Brain microvascular endothelial cell (primary cell): ENCODE results near the gene RHBDL3.
A peak's percentile ranks its signal among the peaks of the same experiment; 100 is the strongest.
"Not testable (repeated sequence)": the region's sequence is repeated elsewhere in the genome, so short reads cannot be mapped to it uniquely, and the experiment has no call there.

Experiments used
- DNase-seq: peaks from one replicate; pipeline ENCODE4 v3.0.0-alpha.2; 2020
- H3K27ac ChIP-seq: fragments of 250-450 bp; sonication (Bioruptor Pico); 2 replicates; pipeline ENCODE4 v1.5.1; 2020; ENCODE audit warnings: mild to moderate bottlenecking, moderate library complexity
- H3K27me3 ChIP-seq: fragments of 250-450 bp; sonication (Bioruptor Pico); replicated peaks from 2 replicates; pipeline ENCODE4 v1.5.1; 2020; ENCODE audit warnings: mild to moderate bottlenecking
- H3K36me3 ChIP-seq: fragments of 250-450 bp; sonication (Bioruptor Pico); replicated peaks from 2 replicates; pipeline ENCODE4 v1.5.1; 2020; ENCODE audit warnings: mild to moderate bottlenecking
- H3K4me3 ChIP-seq: 2 replicates; pipeline ENCODE4 v1.5.1; 2011; ENCODE audit warnings: low read depth, mild to moderate bottlenecking, control low read depth, low read length, moderate library complexity
- CTCF ChIP-seq: IDR thresholded peaks from 2 replicates; pipeline ENCODE4 v1.5.1; 2011; ENCODE audit warnings: low read depth, mild to moderate bottlenecking, moderate library complexity, low read length, control low read depth, inconsistent platforms; ENCODE audit errors: missing control alignments
- in situ Hi-C: cut with HindIII; loops from 2 replicates; pipeline ENCODE4 v1.10.0; 2017; ENCODE audit warnings: low sequenced_read_pairs, low pct_ligation_motif_present

The RHBDL3 gene

GRCh38 chr17:32349854-32350665 is 84.4 kb downstream of the RHBDL3 start, which contains the start of gene ZNF207:
Gene ZNF207, plus strand, starts transcription at chr17:32350157. Its CDS starts 129 bp downstream, at chr17:32350286.
- H3K27ac ChIP-seq: peak within 1 kb of the TSS; percentile 99
- in situ Hi-C loops: no loop called here
- TF ChIP-seq CTCF: no peak
- H3K4me3 ChIP-seq: peak within 1 kb of the TSS; percentile 100
- peaks cover 29% of the 10 kb centered on the region for H3K36me3 ChIP-seq
- H3K27me3 ChIP-seq: no peaks in the 10 kb centered on the region
- DNase-seq: peak; percentile 93

- peak; percentile 37 for DNase-seq
- no peak for TF ChIP-seq CTCF
- H3K36me3 ChIP-seq: peaks cover 37% of the 10 kb centered on the region
- H3K27ac ChIP-seq: peak overlapping the region; percentile 99
- no peaks in the 10 kb centered on the region for H3K27me3 ChIP-seq
- in situ Hi-C loops: no loop called here
- H3K4me3 ChIP-seq: peak overlapping the region; percentile 100
These were observed 85.2 kb downstream of the RHBDL3 start for GRCh38 chr17:32350666-32351418.

- DNase-seq, H3K27ac ChIP-seq, H3K27me3 ChIP-seq, in situ Hi-C loops: not testable (repeated sequence)
- peaks cover 47% of the 10 kb centered on the region for H3K36me3 ChIP-seq
- H3K4me3 ChIP-seq: peak overlapping the region; percentile 100
These were observed 87.1 kb downstream of the RHBDL3 start for GRCh38 chr17:32352734-32353133.

- in situ Hi-C loops: no loop called here
These were observed 90.2 kb downstream of the RHBDL3 start for GRCh38 chr17:32355649-32356377.

GRCh38 chr17:32356378-32356743 is 90.7 kb downstream of the RHBDL3 start:
- no peak for DNase-seq
- in situ Hi-C loops: no loop called here
- Histone ChIP-seq H3K36me3 (peaks cover 71% of the 10 kb centered on the region), H3K27ac (no peak overlapping the region), H3K27me3 (no peaks in the 10 kb centered on the region), H3K4me3 (no peak overlapping the region)
- TF ChIP-seq CTCF: no peak

More at GRCh38 chr17:32355649-32356377, 90.2 kb downstream of the RHBDL3 start:
- Histone ChIP-seq H3K36me3 (peaks cover 66% of the 10 kb centered on the region), H3K4me3 (no peak overlapping the region), H3K27ac (no peak overlapping the region), H3K27me3 (no peaks in the 10 kb centered on the region)
- no peak for TF ChIP-seq CTCF
- DNase-seq: no peak

- peaks cover 72% of the 10 kb centered on the region for H3K36me3 ChIP-seq
- in situ Hi-C loops: no loop called here
- H3K4me3 ChIP-seq: no peak overlapping the region
- no peak overlapping the region for H3K27ac ChIP-seq
- no peaks in the 10 kb centered on the region for H3K27me3 ChIP-seq
- no peak for DNase-seq
- no peak for TF ChIP-seq CTCF
These were observed 91.1 kb downstream of the RHBDL3 start for GRCh38 chr17:32356750-32357149.
